Loucy (cell line): ENCODE data around the gene MAP4K3.

Experiments used
- CTCF ChIP-seq: fragments of 200-600 bp; sonication (generic); conservative IDR thresholded peaks from 2 replicates; pipeline ENCODE4 v1.5.1; 2014; ENCODE audit warnings: mild to moderate bottlenecking, antibody characterized with exemption, low read length
- EZH2phosphoT487 ChIP-seq: fragments of 200-600 bp; IDR thresholded peaks from 2 replicates; pipeline ENCODE4 v1.6.1; 2018; ENCODE audit warnings: antibody characterized with exemption, mild to moderate bottlenecking, moderate library complexity, borderline replicate concordance

GRCh38 chr2:39223909-39224308 is 213.2 kb downstream of the MAP4K3 start:
- TF ChIP-seq CTCF (no peak), EZH2phosphoT487 (no peak)
